HEK293T (cell line): ENCODE measurements around the gene ZNF468.

Source experiments
- ARNT ChIP-seq: fragments of 450-650 bp; IDR thresholded peaks from 2 replicates; pipeline ENCODE4 v1.6.1; 2017; ENCODE audit warnings: mild to moderate bottlenecking
- BHLHE40 ChIP-seq: fragments of 450-650 bp; IDR thresholded peaks from 2 replicates; pipeline ENCODE4 v1.6.1; 2016; ENCODE audit warnings: mild to moderate bottlenecking, moderate library complexity, borderline replicate concordance
- CTBP1 ChIP-seq: fragments of 450-650 bp; IDR thresholded peaks from 2 replicates; pipeline ENCODE4 v1.6.1; 2016; ENCODE audit warnings: borderline replicate concordance
- ELF4 ChIP-seq: fragments of 450-650 bp; IDR thresholded peaks from 2 replicates; pipeline ENCODE4 v1.6.1; 2017; ENCODE audit warnings: antibody characterized with exemption
- FOXA1 ChIP-seq: fragments of 450-650 bp; IDR thresholded peaks from 2 replicates; pipeline ENCODE4 v1.6.1; 2016; ENCODE audit warnings: mild to moderate bottlenecking
- FOXK2 ChIP-seq: fragments of 450-650 bp; IDR thresholded peaks from 2 replicates; pipeline ENCODE4 v1.6.1; 2016; ENCODE audit warnings: mild to moderate bottlenecking
- FOXM1 ChIP-seq: fragments of 450-650 bp; IDR thresholded peaks from 2 replicates; pipeline ENCODE4 v1.6.1; 2017; ENCODE audit warnings: mild to moderate bottlenecking, borderline replicate concordance
- HDGF ChIP-seq: fragments of 450-650 bp; IDR thresholded peaks from 2 replicates; pipeline ENCODE4 v1.6.1; 2017; ENCODE audit warnings: antibody characterized with exemption, borderline replicate concordance
- LEF1 ChIP-seq: fragments of 450-650 bp; IDR thresholded peaks from 2 replicates; pipeline ENCODE4 v1.6.1; 2017; ENCODE audit warnings: mild to moderate bottlenecking, borderline replicate concordance
- SP1 ChIP-seq: fragments of 450-650 bp; IDR thresholded peaks from 2 replicates; pipeline ENCODE4 v1.6.1; 2017
- SUZ12 ChIP-seq: fragments of 450-650 bp; IDR thresholded peaks from 2 replicates; pipeline ENCODE4 v1.6.1; 2016; ENCODE audit warnings: mild to moderate bottlenecking
- ZNF384 ChIP-seq: fragments of 450-650 bp; IDR thresholded peaks from 2 replicates; pipeline ENCODE4 v1.6.1; 2016
- TF ChIP-seq, protein P1 (sequence below): fragments of 450-650 bp; IDR thresholded peaks from 2 replicates; pipeline ENCODE4 v1.6.1; 2016

- TF ChIP-seq FOXA1 = no peak
- no peak for TF ChIP-seq ELF4
- TF ChIP-seq LEF1 = no peak
- no peak for TF ChIP-seq FOXM1
- TF ChIP-seq HDGF = no peak
- no peak for TF ChIP-seq SP1
- TF ChIP-seq, protein P1, sequence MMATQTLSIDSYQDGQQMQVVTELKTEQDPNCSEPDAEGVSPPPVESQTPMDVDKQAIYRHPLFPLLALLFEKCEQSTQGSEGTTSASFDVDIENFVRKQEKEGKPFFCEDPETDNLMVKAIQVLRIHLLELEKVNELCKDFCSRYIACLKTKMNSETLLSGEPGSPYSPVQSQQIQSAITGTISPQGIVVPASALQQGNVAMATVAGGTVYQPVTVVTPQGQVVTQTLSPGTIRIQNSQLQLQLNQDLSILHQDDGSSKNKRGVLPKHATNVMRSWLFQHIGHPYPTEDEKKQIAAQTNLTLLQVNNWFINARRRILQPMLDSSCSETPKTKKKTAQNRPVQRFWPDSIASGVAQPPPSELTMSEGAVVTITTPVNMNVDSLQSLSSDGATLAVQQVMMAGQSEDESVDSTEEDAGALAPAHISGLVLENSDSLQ = no peak
- no peak for TF ChIP-seq ZNF384
- TF ChIP-seq ARNT = no peak
- no peak for TF ChIP-seq FOXK2
- no peak for TF ChIP-seq CTBP1
- TF ChIP-seq BHLHE40 = no peak
- no peak for TF ChIP-seq SUZ12
These were observed 44.4 kb upstream of the ZNF468 start for GRCh38 chr19:52901842-52902241.
